Measurements from ENCODE around the gene ZFYVE27. TPM values are rescaled to one million over a fixed set of nuclear protein-coding genes. Genes with fewer than 3 reads are reported as not detected.

The ZFYVE27 gene
- total RNA-seq, 2 donors from 2014 or later = 14.6 to 16.1 TPM

GRCh38 chr10:97778452-97779302 lies 41.7 kb downstream of the ZFYVE27 start:
- DNase-seq (ENCODE audit: low spot score) = no peak
- TF ChIP-seq CTCF (IDR thresholded peaks at IDR 0.05) = no peak
- Histone ChIP-seq H3K27me3 (no peaks in the 10 kb centered on the region), H3K4me1 (peaks cover 6 to 27% of the 10 kb centered on the region in 2 donors), H3K27ac (no peak overlapping the region), H3K9me3 (no peaks in the 10 kb centered on the region), H3K4me3 (no peak overlapping the region), H3K36me3 (no peaks in the 10 kb centered on the region)

- H3K4me3 ChIP-seq = no peak overlapping the region
- no peaks in the 10 kb centered on the region for H3K36me3 ChIP-seq
- H3K27me3 ChIP-seq = no peaks in the 10 kb centered on the region
- no peak for DNase-seq (ENCODE audit: low spot score)
- H3K4me1 ChIP-seq = peaks cover 6 to 34% of the 10 kb centered on the region in 2 donors
- no peak for TF ChIP-seq CTCF (IDR thresholded peaks at IDR 0.05)
- H3K9me3 ChIP-seq = no peaks in the 10 kb centered on the region
- H3K27ac ChIP-seq = no peak overlapping the region
Observed at GRCh38 chr10:97779492-97779891, 42.6 kb downstream of the ZFYVE27 start.

GRCh38 chr10:97779975-97780374 lies 43.0 kb downstream of the ZFYVE27 start:
- H3K9me3 ChIP-seq = no peaks in the 10 kb centered on the region
- no peaks in the 10 kb centered on the region for H3K36me3 ChIP-seq
- peaks cover 6 to 36% of the 10 kb centered on the region in 2 donors for H3K4me1 ChIP-seq
- H3K27ac ChIP-seq = peak overlapping the region in 1 of 2 donors; percentile 71
- TF ChIP-seq CTCF (IDR thresholded peaks at IDR 0.05) = no peak
- no peak overlapping the region for H3K4me3 ChIP-seq
- DNase-seq (ENCODE audit: low spot score) = no peak
- H3K27me3 ChIP-seq = no peaks in the 10 kb centered on the region

GRCh38 chr10:97780841-97781617 lies 44.1 kb downstream of the ZFYVE27 start:
- Histone ChIP-seq H3K27ac (peak overlapping the region; percentile 71 to 73), H3K4me1 (peaks cover 9 to 47% of the 10 kb centered on the region in 2 donors), H3K4me3 (no peak overlapping the region), H3K36me3 (no peaks in the 10 kb centered on the region), H3K9me3 (no peaks in the 10 kb centered on the region), H3K27me3 (no peaks in the 10 kb centered on the region)
- no peak for TF ChIP-seq CTCF (IDR thresholded peaks at IDR 0.05)
- DNase-seq (ENCODE audit: low spot score) = no peak

- H3K4me3 ChIP-seq = no peak overlapping the region
- peak overlapping the region; percentile 71 to 73 for H3K27ac ChIP-seq
Observed at GRCh38 chr10:97781618-97782331, 44.8 kb downstream of the ZFYVE27 start.

More at GRCh38 chr10:97781618-97782331, 44.8 kb downstream of the ZFYVE27 start:
- no peak for DNase-seq (ENCODE audit: low spot score)
- Histone ChIP-seq H3K4me1 (peaks cover 9 to 52% of the 10 kb centered on the region in 2 donors), H3K9me3 (no peaks in the 10 kb centered on the region), H3K27me3 (no peaks in the 10 kb centered on the region), H3K36me3 (no peaks in the 10 kb centered on the region)
- no peak for TF ChIP-seq CTCF (IDR thresholded peaks at IDR 0.05)

Measured in right atrium auricular region (tissue), 2 donors.